ENCODE results near the gene IL19. TPM values are rescaled to one million over a fixed set of nuclear protein-coding genes. Genes with fewer than 3 reads are reported as not detected.
"Not testable (repeated sequence)": the region's sequence is repeated elsewhere in the genome, so short reads cannot be mapped to it uniquely, and the experiment has no call there.

Gene IL19
- total RNA-seq, 6 donors from 2014 or later = not detected

DNA sequence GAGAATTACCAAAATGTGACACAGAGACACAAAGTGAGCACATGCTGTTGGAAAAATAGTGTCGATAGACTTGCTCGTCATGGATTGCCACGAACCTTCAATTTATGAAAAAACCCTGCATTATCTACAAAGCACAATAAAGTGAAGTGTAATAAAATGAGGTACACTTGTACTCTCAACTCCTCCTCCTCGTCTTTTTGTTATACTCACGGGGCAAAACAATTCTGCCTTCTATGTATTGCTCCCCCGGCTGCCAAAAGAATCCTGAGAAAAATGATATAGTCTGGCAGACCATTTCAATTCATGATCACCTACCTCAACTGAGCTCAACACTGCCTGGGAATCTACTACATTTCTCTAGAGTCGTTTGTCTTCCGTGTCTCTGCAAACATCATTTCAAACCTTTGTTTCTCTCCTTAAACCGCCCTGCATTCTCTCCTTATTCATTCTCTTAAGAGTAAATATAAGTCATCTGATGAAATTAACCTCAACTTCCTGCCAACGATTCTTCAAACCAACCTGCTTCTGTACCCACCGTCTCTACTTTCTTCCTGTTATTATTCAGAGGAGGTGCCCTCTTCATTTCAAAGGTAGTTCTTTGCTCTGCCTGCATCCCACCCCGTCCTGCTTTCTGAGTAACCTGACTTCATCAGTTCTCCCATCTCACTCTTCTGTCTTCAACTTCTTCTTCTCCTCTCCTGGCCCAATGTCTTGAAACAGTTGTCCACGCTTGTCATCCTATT, 12.9 kb upstream of the IL19 start:
- no peaks in the 10 kb centered on the region for H3K9me3 ChIP-seq
- H3K36me3 ChIP-seq = no peaks in the 10 kb centered on the region
- DNase-seq (no peak), ATAC-seq (ENCODE audit: low FRiP score in 2 of 2) (no peak)
- H3K4me3 ChIP-seq = no peak overlapping the region
- H3K27ac ChIP-seq = peak overlapping the region in 1 of 4 donors; percentile 44
- no peaks in the 10 kb centered on the region for H3K4me1 ChIP-seq
- peak in 1 of 4 donors; percentile 24 for TF ChIP-seq POLR2A (IDR thresholded peaks at IDR 0.05)
- TF ChIP-seq, protein P1, sequence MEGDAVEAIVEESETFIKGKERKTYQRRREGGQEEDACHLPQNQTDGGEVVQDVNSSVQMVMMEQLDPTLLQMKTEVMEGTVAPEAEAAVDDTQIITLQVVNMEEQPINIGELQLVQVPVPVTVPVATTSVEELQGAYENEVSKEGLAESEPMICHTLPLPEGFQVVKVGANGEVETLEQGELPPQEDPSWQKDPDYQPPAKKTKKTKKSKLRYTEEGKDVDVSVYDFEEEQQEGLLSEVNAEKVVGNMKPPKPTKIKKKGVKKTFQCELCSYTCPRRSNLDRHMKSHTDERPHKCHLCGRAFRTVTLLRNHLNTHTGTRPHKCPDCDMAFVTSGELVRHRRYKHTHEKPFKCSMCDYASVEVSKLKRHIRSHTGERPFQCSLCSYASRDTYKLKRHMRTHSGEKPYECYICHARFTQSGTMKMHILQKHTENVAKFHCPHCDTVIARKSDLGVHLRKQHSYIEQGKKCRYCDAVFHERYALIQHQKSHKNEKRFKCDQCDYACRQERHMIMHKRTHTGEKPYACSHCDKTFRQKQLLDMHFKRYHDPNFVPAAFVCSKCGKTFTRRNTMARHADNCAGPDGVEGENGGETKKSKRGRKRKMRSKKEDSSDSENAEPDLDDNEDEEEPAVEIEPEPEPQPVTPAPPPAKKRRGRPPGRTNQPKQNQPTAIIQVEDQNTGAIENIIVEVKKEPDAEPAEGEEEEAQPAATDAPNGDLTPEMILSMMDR (IDR thresholded peaks at IDR 0.05) = no peak
- 59 to 67% methylated on average over 12 to 13 of the region's 13 CpGs for WGBS, 2 donors
- no peaks in the 10 kb centered on the region for H3K27me3 ChIP-seq

DNA sequence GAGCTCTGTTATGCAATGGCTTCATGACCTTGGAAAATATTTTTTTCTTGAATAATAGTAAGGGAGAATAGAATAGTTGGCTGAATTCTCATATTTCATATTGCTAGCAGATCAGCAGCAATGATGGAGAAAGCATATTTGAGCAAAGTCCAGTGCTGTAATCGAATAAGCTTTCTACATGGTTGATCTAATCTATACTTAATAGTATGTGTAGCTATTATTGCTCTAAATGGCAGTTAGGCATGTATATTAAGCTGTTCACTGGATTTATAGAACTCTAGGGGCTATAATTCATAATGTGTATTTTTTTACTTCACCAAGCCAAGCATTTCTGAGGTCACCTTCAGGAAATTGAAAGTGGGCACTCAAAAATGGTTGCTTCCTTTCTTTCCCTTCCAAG, 10.0 kb upstream of the IL19 start:
- H3K27me3 ChIP-seq = no peaks in the 10 kb centered on the region
- no peaks in the 10 kb centered on the region for H3K36me3 ChIP-seq
- DNase-seq (no peak), ATAC-seq (ENCODE audit: low FRiP score in 2 of 2) (no peak)
- 83 to 86% methylated on average over 1 of the region's 1 CpG for WGBS, 2 donors
- peaks cover 0 to 8% (median 0%) of the 10 kb centered on the region in 4 donors for H3K9me3 ChIP-seq
- no peaks in the 10 kb centered on the region for H3K4me1 ChIP-seq
- TF ChIP-seq, protein P1 (IDR thresholded peaks at IDR 0.05) = no peak
- no peak for TF ChIP-seq POLR2AphosphoS5 (IDR thresholded peaks at IDR 0.05)
- no peak for TF ChIP-seq EP300 (IDR thresholded peaks at IDR 0.05)
- no peak for TF ChIP-seq POLR2A (IDR thresholded peaks at IDR 0.05)
- H3K27ac ChIP-seq = no peak overlapping the region
- no peak overlapping the region for H3K4me3 ChIP-seq

DNA sequence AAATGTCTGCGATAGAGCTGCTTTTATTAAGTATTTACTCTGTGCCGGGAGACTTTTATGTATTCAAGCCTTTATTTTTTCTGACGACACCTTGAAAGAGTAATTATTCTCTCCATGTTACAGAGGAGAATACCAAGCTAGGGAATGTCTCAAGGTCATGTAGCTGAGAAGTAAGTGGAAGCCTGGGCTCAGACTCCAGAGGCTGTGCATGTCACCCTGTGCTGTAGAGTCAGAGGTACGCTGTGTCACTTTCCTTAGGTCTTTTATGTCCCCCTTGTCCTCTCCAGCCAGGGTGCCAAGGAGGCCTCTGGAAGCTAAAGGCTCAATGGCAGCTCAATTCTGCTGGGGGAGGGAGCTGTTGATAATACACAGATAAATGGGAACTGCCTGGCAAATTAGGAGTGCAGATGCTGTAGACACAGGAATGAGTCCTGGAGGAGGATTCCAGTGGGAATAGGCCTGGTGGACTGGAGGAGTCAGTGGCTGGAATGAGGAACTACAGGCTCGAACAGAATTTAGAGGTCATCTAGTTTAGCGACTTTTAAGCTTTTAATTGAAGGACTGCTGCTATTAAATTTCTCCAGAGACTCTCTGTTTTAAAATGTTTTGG, 9.3 kb upstream of the IL19 start:
- WGBS, 2 donors = 77 to 78% methylated on average over 6 of the region's 6 CpGs
- Histone ChIP-seq H3K4me1 (peaks cover 0 to 6% (median 5%) of the 10 kb centered on the region in 4 donors), H3K4me3 (no peak overlapping the region), H3K27me3 (no peaks in the 10 kb centered on the region), H3K36me3 (no peaks in the 10 kb centered on the region), H3K9me3 (peaks cover 0 to 8% (median 0%) of the 10 kb centered on the region in 4 donors), H3K27ac (no peak overlapping the region)
- DNase-seq = no peak
- ATAC-seq (ENCODE audit: low FRiP score in 2 of 2) = no peak
- TF ChIP-seq, protein P1 (IDR thresholded peaks at IDR 0.05) = no peak
- TF ChIP-seq POLR2A (IDR thresholded peaks at IDR 0.05) (no peak), EP300 (IDR thresholded peaks at IDR 0.05) (no peak), POLR2AphosphoS5 (IDR thresholded peaks at IDR 0.05) (no peak)

DNA sequence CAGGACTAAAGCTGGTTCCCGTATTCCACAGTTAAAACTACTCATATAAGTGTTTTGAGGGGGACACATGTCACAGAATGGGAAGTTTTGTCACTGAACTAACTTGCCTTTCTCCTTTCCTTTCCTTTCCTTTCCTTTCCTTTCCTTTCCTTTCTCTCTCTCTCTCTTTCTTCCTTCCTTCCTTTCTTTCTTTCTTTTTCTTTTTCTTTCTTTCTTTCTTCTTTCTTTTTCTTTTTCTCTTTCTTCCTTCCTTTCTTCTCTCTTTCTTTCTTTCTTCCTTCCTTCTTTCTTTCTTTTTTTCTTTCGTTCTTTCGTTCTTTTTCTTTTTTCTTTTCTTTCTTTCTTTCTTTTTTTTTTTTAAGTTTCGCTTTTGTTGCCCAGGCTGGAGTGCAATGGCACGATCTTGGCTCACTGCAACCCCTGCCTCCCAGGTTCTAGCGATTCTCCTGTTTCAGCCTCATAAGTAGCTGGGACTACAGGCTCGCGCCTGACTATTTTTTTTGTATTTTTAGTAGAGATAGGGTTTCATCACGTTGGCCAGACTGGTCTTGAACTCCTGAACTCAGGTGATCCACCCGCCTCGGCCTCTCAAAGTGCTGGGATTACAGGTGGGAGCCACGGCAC, 7.7 kb upstream of the IL19 start:
- not testable (repeated sequence) for H3K27ac ChIP-seq; ATAC-seq (ENCODE audit: low FRiP score in 2 of 2); H3K4me3 ChIP-seq; H3K27me3 ChIP-seq; H3K9me3 ChIP-seq; H3K36me3 ChIP-seq; DNase-seq
- peaks cover 0 to 16% (median 13%) of the 10 kb centered on the region in 4 donors for H3K4me1 ChIP-seq
- 92 to 97% methylated on average over 12 of the region's 12 CpGs for WGBS, 2 donors

DNA sequence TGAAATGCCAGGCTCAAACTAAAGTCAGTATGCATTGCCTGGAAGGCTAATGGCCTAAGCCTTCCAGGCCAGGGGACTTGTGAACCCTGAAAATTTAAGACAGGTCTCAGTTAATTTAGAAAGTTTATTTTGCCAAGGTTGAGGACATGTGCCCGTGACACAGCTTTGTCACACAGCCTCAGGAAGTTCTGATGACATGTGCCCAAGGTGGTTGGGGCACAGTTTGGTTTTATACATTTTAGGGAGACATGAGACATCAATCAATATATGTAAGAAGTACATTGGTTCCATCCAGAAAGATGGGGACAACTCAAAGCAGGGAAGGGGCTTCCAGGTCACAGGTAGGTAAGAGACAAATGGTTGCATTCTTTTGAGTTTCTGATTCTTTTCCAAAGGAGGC, 4.8 kb upstream of the IL19 start:
- H3K27me3 ChIP-seq; H3K36me3 ChIP-seq; ATAC-seq (ENCODE audit: low FRiP score in 2 of 2); DNase-seq; H3K4me3 ChIP-seq; H3K27ac ChIP-seq; H3K9me3 ChIP-seq: not testable (repeated sequence)
- H3K4me1 ChIP-seq = peaks cover 0 to 26% (median 14%) of the 10 kb centered on the region in 4 donors
- WGBS, 2 donors = 60 to 76% methylated on average over 1 of the region's 1 CpG

Measured in upper lobe of left lung (tissue), 6 donors.